ENCODE data around the gene PANK3.
A peak's percentile ranks its signal among the peaks of the same experiment; 100 is the strongest.
"Not testable (repeated sequence)": the region's sequence is repeated elsewhere in the genome, so short reads cannot be mapped to it uniquely, and the experiment has no call there.

The PANK3 gene

GRCh38 chr5:168592014-168592368 lies 12.8 kb upstream of the PANK3 start:
- peak; percentile 39 for DNase-seq (ENCODE audit: low spot score)

GRCh38 chr5:168591302-168592013 lies 12.3 kb upstream of the PANK3 start:
- no peak for DNase-seq (ENCODE audit: low spot score)

- no peak for DNase-seq (ENCODE audit: low spot score)
Observed at GRCh38 chr5:168590666-168591065, 11.5 kb upstream of the PANK3 start.

GRCh38 chr5:168587987-168588386 lies 8.8 kb upstream of the PANK3 start:
- no peak for DNase-seq (ENCODE audit: low spot score)

- DNase-seq (ENCODE audit: low spot score), result no peak
Observed at GRCh38 chr5:168585119-168585856, 6.1 kb upstream of the PANK3 start.

GRCh38 chr5:168583742-168584482 lies 4.7 kb upstream of the PANK3 start:
- no peak for DNase-seq (ENCODE audit: low spot score)

- DNase-seq (ENCODE audit: low spot score), result not testable (repeated sequence)
Observed at GRCh38 chr5:168580814-168581469, 1.8 kb upstream of the PANK3 start.

GRCh38 chr5:168580227-168580508 lies 1.0 kb upstream of the PANK3 start:
- DNase-seq (ENCODE audit: low spot score), result no peak

- peak; percentile 95 for DNase-seq (ENCODE audit: low spot score)
Observed at GRCh38 chr5:168579488-168580226, 489 bp upstream of the PANK3 start.

GRCh38 chr5:168578006-168578405 lies 1.2 kb downstream of the PANK3 start:
- DNase-seq (ENCODE audit: low spot score), result no peak

- no peak for DNase-seq (ENCODE audit: low spot score)
Observed at GRCh38 chr5:168575391-168576372, 3.5 kb downstream of the PANK3 start.

GRCh38 chr5:168574156-168574555 lies 5.0 kb downstream of the PANK3 start:
- DNase-seq (ENCODE audit: low spot score), result not testable (repeated sequence)

- not testable (repeated sequence) for DNase-seq (ENCODE audit: low spot score)
Observed at GRCh38 chr5:168573663-168574062, 5.5 kb downstream of the PANK3 start.

GRCh38 chr5:168570490-168571328 lies 8.5 kb downstream of the PANK3 start:
- DNase-seq (ENCODE audit: low spot score), result no peak

- DNase-seq (ENCODE audit: low spot score), result no peak
Observed at GRCh38 chr5:168568738-168569137, 10.4 kb downstream of the PANK3 start.

- no peak for DNase-seq (ENCODE audit: low spot score)
Observed at GRCh38 chr5:168563959-168564358, 15.2 kb downstream of the PANK3 start.

- DNase-seq (ENCODE audit: low spot score), result no peak
Observed at GRCh38 chr5:168562279-168562678, 16.9 kb downstream of the PANK3 start.

GRCh38 chr5:168557389-168557788 lies 21.8 kb downstream of the PANK3 start:
- no peak for DNase-seq (ENCODE audit: low spot score)

GRCh38 chr5:168553377-168554130 lies 25.6 kb downstream of the PANK3 start:
- DNase-seq (ENCODE audit: low spot score), result no peak
